DND-41 (cell line): ENCODE results near the gene TMEM258.

Experiments used
- ATAC-seq: fragments of 200-7000 bp; cut with Tn5 transposase; 3 replicates; pipeline ENCODE4 v1.9.1; 2021; ENCODE audit warnings: low read depth; ENCODE audit not compliant: insufficient read depth
- DNase-seq: peaks from one replicate; pipeline ENCODE4 v3.0.0-alpha.2; 2020
- H2AFZ ChIP-seq: 2 replicates; pipeline ENCODE4 v1.6.0; 2012; ENCODE audit warnings: low read depth, low read length
- H3K27ac ChIP-seq: 2 replicates; pipeline ENCODE4 v1.5.1; 2012; ENCODE audit warnings: low read length, inconsistent platforms
- H3K27me3 ChIP-seq: fragments of 200-600 bp; sonication (generic); 2 replicates; pipeline ENCODE4 v1.6.0; 2012; ENCODE audit warnings: low read length, mild to moderate bottlenecking, inconsistent platforms; ENCODE audit not compliant: insufficient read depth, poor library complexity
- H3K36me3 ChIP-seq: 2 replicates; pipeline ENCODE4 v1.5.1; 2012; ENCODE audit warnings: low read length, inconsistent platforms; ENCODE audit not compliant: insufficient read depth
- H3K4me1 ChIP-seq: 2 replicates; pipeline ENCODE4 v1.5.1; 2012; ENCODE audit warnings: mild to moderate bottlenecking, low read length; ENCODE audit not compliant: insufficient read depth
- H3K4me2 ChIP-seq: 2 replicates; pipeline ENCODE4 v1.6.0; 2012; ENCODE audit warnings: mild to moderate bottlenecking, moderate library complexity, low read length, inconsistent platforms; ENCODE audit not compliant: insufficient read depth
- H3K4me3 ChIP-seq, 2 experiments: fragments of 200-600 bp in 1 of 2; shearing (Covaris generic) in 1 of 2; 2 replicates each; pipeline ENCODE4 v1.5.1; 2012 to 2016; ENCODE audit warnings: inconsistent platforms in 2 of 2, low read length in 2 of 2, mild to moderate bottlenecking in 2 of 2, low read depth in 1 of 2, moderate library complexity in 1 of 2
- H3K79me2 ChIP-seq: 2 replicates; pipeline ENCODE4 v1.6.0; 2012; ENCODE audit warnings: low read length, inconsistent platforms; ENCODE audit not compliant: insufficient read depth
- H3K9ac ChIP-seq: 2 replicates; pipeline ENCODE4 v1.6.0; 2012; ENCODE audit warnings: low read depth, mild to moderate bottlenecking, inconsistent platforms, low read length, moderate library complexity
- H3K9me3 ChIP-seq: 2 replicates; pipeline ENCODE4 v1.5.1; 2012; ENCODE audit warnings: low read length, moderate library complexity, mild to moderate bottlenecking, inconsistent platforms; ENCODE audit not compliant: insufficient read depth, severe bottlenecking
- H4K20me1 ChIP-seq: 2 replicates; pipeline ENCODE4 v1.6.0; 2012; ENCODE audit warnings: low read length; ENCODE audit not compliant: insufficient read depth
- EZH2 ChIP-seq: IDR thresholded peaks from 3 replicates; pipeline ENCODE4 v1.6.1; 2012; ENCODE audit warnings: borderline replicate concordance, low read depth, mild to moderate bottlenecking, moderate library complexity, low read length, inconsistent platforms; ENCODE audit not compliant: severe bottlenecking
- TF ChIP-seq, protein P1 (sequence below): IDR thresholded peaks from 2 replicates; pipeline ENCODE4 v1.5.1; 2012; ENCODE audit warnings: borderline replicate concordance, low read length, moderate library complexity, mild to moderate bottlenecking; ENCODE audit not compliant: poor library complexity, severe bottlenecking; ENCODE audit errors: extremely low read depth

Gene TMEM258

DNA sequence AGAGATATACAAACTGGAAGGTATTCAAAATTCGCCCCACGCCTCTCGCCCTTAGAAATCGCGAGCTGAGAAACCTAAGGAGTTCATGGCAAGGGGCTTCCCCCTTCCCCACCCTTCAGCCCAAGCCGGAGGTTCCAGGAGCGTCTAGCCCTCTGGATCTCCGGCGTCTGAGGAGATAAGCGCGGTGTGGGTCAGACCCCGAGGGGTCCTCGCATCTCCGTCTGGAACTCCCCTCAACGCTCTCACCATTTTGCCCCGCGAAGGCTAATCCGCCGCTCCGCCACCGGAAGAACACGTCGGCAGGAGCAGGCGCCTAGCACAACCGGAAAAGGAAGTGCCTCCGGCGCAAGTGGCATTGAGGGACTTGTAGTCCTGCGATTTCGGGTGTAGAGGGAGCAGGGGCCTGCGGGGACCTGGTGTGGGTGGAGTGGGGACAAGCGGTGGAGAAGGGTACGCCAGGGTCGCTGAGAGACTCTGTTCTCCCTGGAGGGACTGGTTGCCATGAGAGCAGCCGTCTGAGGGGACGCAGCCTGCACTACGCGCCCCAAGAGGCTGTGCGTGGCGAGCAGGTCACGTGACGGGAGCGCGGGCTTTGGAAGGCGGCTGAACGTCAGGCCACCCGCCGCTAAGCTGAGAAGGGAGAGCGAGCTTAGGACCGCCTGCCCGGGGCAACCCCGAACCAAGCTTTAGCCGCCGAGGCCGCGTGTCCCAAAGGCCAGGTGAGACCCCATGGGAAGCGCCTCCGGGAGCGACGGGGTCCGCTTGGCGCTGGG lies at the start of gene TMEM258, which contains the start of gene FEN1:
Gene TMEM258, minus strand, starts transcription at position 290 of the 773 bp plus-strand sequence. Its CDS starts 41 bp downstream, at position 249.
Gene FEN1, plus strand, starts transcription at position 602 of the 773 bp plus-strand sequence. CDS start 2,451 bp downstream, outside the sequence.
- Histone ChIP-seq H3K27me3 (no peaks in the 10 kb centered on the region), H3K9ac (peak within 1 kb of the TSS; percentile 94), H4K20me1 (peaks cover 41% of the 10 kb centered on the region), H3K4me2 (peak within 1 kb of the TSS; percentile 91), H3K4me1 (peaks cover 55% of the 10 kb centered on the region), H3K36me3 (peaks cover 63% of the 10 kb centered on the region), H3K79me2 (peaks cover 83% of the 10 kb centered on the region), H3K27ac (peak within 1 kb of the TSS; percentile 99), H2AFZ (peak within 1 kb of the TSS; percentile 90), H3K9me3 (no peaks in the 10 kb centered on the region), H3K4me3 (peak within 1 kb of the TSS; percentile 68 to 82)
- no peak for TF ChIP-seq EZH2
- TF ChIP-seq, protein P1, sequence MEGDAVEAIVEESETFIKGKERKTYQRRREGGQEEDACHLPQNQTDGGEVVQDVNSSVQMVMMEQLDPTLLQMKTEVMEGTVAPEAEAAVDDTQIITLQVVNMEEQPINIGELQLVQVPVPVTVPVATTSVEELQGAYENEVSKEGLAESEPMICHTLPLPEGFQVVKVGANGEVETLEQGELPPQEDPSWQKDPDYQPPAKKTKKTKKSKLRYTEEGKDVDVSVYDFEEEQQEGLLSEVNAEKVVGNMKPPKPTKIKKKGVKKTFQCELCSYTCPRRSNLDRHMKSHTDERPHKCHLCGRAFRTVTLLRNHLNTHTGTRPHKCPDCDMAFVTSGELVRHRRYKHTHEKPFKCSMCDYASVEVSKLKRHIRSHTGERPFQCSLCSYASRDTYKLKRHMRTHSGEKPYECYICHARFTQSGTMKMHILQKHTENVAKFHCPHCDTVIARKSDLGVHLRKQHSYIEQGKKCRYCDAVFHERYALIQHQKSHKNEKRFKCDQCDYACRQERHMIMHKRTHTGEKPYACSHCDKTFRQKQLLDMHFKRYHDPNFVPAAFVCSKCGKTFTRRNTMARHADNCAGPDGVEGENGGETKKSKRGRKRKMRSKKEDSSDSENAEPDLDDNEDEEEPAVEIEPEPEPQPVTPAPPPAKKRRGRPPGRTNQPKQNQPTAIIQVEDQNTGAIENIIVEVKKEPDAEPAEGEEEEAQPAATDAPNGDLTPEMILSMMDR, result no peak
- ATAC-seq, result peak; percentile 86
- peak; percentile 89 for DNase-seq

DNA sequence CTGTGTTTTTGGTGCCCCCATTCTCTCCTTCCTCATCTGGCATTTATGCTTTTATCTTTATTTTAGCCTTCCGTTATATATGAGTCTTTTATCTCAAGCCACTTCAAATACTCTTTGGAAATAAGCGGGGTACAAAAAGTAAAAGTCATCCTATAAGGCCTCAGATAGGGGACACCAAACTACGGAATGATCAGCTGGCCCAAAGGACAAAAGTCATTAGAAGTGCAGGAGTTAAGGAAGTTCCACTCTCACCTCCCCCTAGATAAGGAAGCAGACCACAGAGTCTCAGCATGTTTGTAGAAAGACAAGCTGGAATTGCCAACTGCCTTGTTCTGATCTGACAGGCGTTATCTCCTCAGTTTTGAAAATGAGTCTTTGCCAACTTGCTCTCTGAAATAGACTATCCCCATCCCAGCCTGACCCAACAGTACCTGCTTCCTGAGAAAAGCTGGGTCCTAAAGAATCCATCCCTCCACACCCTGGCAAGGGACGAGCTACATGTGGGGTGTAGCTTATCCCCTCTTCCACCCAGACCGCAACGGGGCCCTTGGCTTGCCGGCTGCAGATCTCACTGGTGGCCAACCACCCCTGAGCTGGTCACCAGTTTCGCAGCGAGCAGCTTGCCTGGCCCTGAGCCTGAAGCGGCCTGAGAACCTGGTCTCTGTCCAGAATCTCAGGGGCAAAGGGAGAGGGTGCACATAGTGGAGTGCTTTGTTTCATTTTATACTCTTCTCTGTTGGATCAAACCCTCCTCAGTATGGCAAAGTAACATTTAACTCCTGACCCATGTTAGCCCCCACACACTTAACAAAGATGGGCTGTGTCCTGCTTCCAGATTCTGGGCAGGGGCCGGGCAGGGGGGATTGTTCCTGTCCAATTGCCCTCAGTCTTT lies 49.5 kb upstream of the TMEM258 start:
- H3K4me1 ChIP-seq, result 0 out of 2 replicates have a peak, but pooled peaks cover 4% of the 10 kb centered on the region
- no peak for TF ChIP-seq EZH2
- TF ChIP-seq, protein P1, result no peak
- H3K79me2 ChIP-seq, result peaks cover 61% of the 10 kb centered on the region
- H3K27ac ChIP-seq, result no peak overlapping the region
- H2AFZ ChIP-seq, result no peak overlapping the region
- H4K20me1 ChIP-seq, result peaks cover 51% of the 10 kb centered on the region
- ATAC-seq (no peak), DNase-seq (no peak)
- no peaks in the 10 kb centered on the region for H3K27me3 ChIP-seq
- no peak overlapping the region for H3K4me2 ChIP-seq
- H3K36me3 ChIP-seq, result peaks cover 96% of the 10 kb centered on the region
- no peak overlapping the region for H3K9ac ChIP-seq
- no peaks in the 10 kb centered on the region for H3K9me3 ChIP-seq
- H3K4me3 ChIP-seq, result no peak overlapping the region

DNA sequence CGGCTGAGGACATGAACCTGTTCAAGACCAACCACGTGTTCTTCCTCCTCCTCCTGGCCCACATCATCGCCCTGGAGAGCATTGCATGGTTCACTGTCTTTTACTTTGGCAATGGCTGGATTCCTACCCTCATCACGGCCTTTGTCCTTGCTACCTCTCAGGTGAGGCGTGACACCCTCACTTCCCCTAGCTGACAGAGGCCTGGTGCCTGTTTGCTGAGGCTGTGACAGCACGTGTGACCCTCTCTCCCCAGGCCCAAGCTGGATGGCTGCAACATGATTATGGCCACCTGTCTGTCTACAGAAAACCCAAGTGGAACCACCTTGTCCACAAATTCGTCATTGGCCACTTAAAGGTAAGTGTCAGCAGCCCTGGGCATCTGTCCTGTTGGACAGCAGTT lies 48.0 kb upstream of the TMEM258 start:
- no peak for TF ChIP-seq EZH2
- TF ChIP-seq, protein P1, result no peak
- Histone ChIP-seq H2AFZ (no peak overlapping the region), H3K4me2 (no peak overlapping the region), H3K27me3 (no peaks in the 10 kb centered on the region), H3K27ac (0 out of 2 replicates have a peak overlapping the region, but pooled peaks have one; percentile 6), H4K20me1 (peaks cover 51% of the 10 kb centered on the region), H3K9me3 (no peaks in the 10 kb centered on the region), H3K9ac (no peak overlapping the region), H3K4me1 (peaks cover 10% of the 10 kb centered on the region), H3K4me3 (no peak overlapping the region), H3K36me3 (peaks cover 94% of the 10 kb centered on the region), H3K79me2 (peaks cover 67% of the 10 kb centered on the region)
- DNase-seq (no peak), ATAC-seq (no peak)
